Measurements from ENCODE around the gene KHDRBS1. TPM values are rescaled to one million over a fixed set of nuclear protein-coding genes. Genes with fewer than 3 reads are reported as not detected.

Gene KHDRBS1
- total and polyA plus RNA-seq, 2 of the 13 experiments (the other 11 are each of a cell fraction or from before 2014, with no cell fraction given): 25.1 to 39.0 TPM

- TF ChIP-seq ZBTB40 (IDR thresholded peaks at IDR 0.05) (no peak), ZBTB40 (CRISPR knock-in tag; IDR thresholded peaks at IDR 0.05) (peak; percentile 80; the same call in 1 of the 2 replicates), ZNF460 (CRISPR knock-in tag; IDR thresholded peaks at IDR 0.05; ENCODE audit: borderline replicate concordance) (no peak), E2F1 (CRISPR knock-in tag; IDR thresholded peaks at IDR 0.05) (peak; percentile 61; the same call in 1 of the 2 replicates), NFKB2 (CRISPR knock-in tag; IDR thresholded peaks at IDR 0.05; ENCODE audit: borderline replicate concordance) (peak; percentile 90; the same call in 1 of the 2 replicates), ZMYM3 (CRISPR knock-in tag; IDR thresholded peaks at IDR 0.05) (0 out of 2 replicates have a peak, but pooled peaks have one; percentile 8), MTERF4 (CRISPR knock-in tag; IDR thresholded peaks at IDR 0.05) (no peak), SMAD3 (CRISPR knock-in tag; IDR thresholded peaks at IDR 0.05) (no peak), ZNF180 (CRISPR knock-in tag; IDR thresholded peaks at IDR 0.05; ENCODE audit: borderline replicate concordance, low read depth) (0 out of 2 replicates have a peak, but pooled peaks have one; percentile 13), ZSCAN20 (CRISPR knock-in tag; IDR thresholded peaks at IDR 0.05; ENCODE audit: borderline replicate concordance) (0 out of 2 replicates have a peak, but pooled peaks have one; percentile 44), HOXA7 (CRISPR knock-in tag; IDR thresholded peaks at IDR 0.05) (no peak), PHF20 (CRISPR knock-in tag; IDR thresholded peaks at IDR 0.05) (peak; percentile 39; the same call in 1 of the 2 replicates), CAMTA2 (CRISPR knock-in tag; IDR thresholded peaks at IDR 0.05; ENCODE audit: borderline replicate concordance) (peak; percentile 86), ZNF558 (CRISPR knock-in tag; IDR thresholded peaks at IDR 0.05; ENCODE audit: borderline replicate concordance) (no peak)
Measured at GRCh38 chr1:32013386-32014198, at the start of gene KHDRBS1 (continued).
